Anterior cingulate cortex (tissue), 58 donors: Measurements from ENCODE around the gene PRDM2.
"Not testable (repeated sequence)": the region's sequence is repeated elsewhere in the genome, so short reads cannot be mapped to it uniquely, and the experiment has no call there.

Experiments
- DNase-seq, 58 donors: peaks; one replicate each; lab custom pipeline; 2025; lab: John Stamatoyannopoulos, UW

Gene PRDM2, protein sequence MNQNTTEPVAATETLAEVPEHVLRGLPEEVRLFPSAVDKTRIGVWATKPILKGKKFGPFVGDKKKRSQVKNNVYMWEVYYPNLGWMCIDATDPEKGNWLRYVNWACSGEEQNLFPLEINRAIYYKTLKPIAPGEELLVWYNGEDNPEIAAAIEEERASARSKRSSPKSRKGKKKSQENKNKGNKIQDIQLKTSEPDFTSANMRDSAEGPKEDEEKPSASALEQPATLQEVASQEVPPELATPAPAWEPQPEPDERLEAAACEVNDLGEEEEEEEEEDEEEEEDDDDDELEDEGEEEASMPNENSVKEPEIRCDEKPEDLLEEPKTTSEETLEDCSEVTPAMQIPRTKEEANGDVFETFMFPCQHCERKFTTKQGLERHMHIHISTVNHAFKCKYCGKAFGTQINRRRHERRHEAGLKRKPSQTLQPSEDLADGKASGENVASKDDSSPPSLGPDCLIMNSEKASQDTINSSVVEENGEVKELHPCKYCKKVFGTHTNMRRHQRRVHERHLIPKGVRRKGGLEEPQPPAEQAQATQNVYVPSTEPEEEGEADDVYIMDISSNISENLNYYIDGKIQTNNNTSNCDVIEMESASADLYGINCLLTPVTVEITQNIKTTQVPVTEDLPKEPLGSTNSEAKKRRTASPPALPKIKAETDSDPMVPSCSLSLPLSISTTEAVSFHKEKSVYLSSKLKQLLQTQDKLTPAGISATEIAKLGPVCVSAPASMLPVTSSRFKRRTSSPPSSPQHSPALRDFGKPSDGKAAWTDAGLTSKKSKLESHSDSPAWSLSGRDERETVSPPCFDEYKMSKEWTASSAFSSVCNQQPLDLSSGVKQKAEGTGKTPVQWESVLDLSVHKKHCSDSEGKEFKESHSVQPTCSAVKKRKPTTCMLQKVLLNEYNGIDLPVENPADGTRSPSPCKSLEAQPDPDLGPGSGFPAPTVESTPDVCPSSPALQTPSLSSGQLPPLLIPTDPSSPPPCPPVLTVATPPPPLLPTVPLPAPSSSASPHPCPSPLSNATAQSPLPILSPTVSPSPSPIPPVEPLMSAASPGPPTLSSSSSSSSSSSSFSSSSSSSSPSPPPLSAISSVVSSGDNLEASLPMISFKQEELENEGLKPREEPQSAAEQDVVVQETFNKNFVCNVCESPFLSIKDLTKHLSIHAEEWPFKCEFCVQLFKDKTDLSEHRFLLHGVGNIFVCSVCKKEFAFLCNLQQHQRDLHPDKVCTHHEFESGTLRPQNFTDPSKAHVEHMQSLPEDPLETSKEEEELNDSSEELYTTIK (N-terminal part only)

DNA sequence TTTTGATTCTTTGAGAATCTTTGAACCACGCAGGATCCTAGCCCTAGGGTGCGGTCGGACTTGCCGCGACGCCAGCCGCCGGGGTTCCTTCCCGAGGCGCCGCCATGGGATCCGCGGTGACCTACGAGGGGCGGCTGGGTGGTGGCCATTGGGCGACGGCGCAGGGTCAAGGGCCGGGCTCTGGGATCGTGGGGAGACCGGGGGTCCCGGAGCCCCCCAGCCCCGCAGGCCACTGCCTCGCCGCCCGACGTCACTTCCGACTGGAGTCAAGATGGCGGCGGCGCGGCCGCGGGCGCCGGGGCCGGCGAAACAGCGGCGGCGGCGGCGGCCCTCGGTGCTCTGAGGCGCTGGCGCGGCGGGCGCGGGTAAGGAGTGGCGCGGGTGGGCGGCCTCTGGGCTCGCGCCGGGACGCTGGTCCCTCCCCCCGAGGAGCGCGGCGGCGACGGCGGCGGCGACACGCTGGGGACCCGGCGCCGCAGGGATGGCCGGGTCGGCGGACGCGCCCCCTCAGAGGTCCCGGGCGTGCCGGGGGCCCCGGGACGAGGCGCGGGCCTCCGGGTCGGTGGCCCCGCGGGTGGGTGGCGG, at the start of gene PRDM2:
TSS of gene PRDM2 (plus strand) at position 253 of the 585 bp plus-strand sequence. CDS start 15,418 bp downstream, outside the sequence.
- DNase-seq = peak in 41 of 58 donors; percentile 10 to 63 (median 36)

DNA sequence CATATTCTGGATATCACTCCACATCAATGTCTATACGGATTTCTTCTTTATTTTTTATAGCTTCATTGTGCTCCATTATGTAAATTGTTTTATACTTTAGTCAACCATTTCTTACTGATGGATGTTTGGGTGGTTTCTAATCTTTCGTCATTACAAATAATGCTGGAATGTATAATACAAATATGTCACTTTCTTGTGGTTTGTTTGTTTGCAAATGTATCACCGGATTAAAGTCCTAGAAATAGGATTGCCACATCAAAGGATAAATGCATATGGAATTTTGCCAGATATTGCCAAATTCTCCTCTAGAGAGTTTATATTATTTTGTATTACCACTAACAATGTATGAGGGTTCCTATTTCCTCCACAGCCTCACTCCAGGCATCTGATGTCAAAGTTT, 48.7 kb upstream of the PRDM2 start:
- no peak for DNase-seq

DNA sequence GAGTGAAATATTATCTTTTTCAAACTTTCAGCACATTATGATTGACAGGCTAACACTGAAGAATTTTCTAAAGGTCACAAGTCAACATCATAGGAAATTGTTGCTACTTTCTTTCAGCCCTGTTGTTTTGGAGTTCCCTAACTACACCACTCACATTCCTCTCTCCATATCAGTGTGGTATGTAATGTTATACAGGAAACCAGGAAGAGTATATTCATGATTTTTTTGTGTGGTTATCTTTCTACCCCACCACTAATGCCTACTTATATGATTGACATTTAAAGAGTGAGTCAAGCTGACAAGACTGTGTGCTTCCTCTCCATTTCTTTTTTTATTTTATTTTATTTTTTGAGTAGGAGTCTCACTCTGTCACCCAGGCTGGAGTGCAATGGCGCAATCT, 47.8 kb upstream of the PRDM2 start:
- DNase-seq = no peak

DNA sequence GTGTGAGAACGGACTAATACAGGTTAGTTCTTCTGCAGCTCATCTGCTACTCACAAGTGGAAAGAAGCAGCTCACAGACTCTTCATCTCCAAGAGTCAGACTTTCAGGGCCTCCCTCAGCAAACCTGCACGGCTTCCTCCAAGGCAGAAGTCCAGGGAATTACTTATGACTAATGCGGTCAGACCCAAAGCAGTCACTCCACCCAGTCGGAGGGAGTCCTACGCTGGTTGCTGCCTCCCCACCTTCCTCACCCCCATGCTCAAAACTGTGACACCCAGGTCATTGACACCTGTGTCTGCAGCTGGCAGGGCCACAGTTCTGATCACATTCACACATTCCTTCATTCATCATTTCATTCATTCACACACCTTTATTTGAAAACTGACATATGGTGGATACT, 38.4 kb upstream of the PRDM2 start:
- DNase-seq = no peak

DNA sequence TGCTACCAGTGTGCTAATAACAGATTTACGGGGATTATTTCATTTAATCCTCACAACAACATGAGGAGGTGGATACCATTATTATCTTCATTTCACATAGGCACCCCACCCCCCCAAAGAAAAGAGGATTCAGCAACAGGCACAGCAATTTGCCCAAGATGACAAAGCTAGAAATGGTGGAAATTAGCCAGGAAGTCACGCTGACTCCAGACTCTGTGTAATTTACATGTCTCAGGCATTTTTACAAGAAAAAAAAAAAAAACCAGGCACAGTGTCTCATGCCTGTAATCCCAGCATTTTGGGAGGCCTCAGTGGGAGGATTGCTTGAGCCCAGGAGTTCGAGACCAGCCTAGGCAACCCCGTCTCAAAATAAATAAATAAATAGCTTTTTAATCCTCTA, 37.5 kb upstream of the PRDM2 start:
- DNase-seq = no peak

DNA sequence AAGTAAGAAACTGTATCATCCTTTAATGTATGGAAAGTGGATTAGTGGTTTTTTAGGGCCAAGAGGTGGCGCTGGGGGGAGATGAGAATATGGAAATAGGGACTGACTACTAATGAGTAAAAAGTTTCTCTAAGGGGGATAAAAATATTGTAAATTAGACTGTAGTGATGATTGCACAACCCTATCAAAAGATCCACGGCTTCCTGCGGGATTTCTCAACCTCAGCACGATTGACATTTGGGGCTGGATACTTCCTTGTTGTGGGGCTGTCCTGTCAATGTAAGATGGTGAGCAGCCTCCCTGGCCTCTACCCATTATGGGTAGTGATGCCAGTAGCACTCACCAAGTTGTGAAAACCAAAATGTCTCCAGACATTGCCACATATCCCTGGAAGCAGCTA, 36.0 kb upstream of the PRDM2 start:
- no peak for DNase-seq

DNA sequence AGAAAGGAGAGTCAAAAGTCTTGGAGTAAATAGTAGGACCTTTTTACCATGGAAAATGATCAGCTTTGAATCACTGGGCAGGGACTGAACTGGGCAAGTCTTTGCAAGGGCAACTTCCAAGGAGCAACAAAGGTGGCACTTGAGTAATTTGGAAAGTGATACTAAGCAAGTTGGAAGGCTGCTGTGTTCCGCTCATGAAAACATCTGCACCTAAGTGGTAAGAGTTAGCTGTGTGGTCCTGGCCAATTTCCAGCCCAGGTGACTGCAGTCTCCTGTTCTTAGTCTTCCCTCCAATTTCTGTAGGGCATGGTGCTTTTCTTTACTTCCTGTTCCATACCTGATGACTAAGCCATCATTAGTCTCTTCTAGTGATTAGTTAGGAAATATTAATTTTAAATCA, 35.5 kb upstream of the PRDM2 start:
- DNase-seq = no peak

DNA sequence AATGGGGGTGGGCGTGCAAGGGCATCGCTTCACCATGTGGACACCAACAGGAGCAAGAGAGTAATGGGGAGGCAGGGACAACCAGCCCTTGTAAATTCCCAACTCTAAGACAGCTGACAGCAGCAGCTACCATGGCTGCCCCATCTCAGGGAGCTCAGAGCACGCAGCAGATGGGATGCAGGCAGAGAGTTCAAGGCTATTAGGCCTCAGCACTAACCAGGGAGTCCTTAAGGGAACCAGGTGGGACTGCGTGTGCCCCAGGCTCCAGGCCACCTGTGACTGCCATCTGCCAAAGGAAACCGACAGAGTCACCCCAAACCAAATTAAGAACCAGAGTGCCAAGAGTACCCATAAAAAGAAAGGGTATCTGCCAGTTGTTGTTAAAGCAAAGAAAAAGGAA, 33.7 kb upstream of the PRDM2 start:
- DNase-seq = no peak

DNA sequence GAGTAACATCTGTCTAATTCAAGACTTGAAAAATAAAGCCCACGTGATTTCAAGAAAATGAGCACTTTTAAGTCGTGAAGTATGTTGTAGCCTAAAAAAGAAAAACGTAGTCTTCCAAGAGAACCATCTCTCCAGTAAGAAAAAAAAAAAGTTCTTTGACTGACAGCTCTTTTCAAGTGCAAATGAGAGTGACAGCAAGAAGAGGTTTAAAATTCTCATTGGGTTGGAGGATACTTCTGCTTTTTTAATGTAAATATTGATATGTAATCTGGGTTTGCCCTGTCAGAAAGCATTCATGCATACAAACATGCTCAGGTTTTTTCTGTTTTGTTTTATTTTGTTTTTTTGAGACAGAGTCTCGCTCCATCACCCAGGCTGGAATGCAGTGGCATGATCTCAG, 32.3 kb upstream of the PRDM2 start:
- no peak for DNase-seq

DNA sequence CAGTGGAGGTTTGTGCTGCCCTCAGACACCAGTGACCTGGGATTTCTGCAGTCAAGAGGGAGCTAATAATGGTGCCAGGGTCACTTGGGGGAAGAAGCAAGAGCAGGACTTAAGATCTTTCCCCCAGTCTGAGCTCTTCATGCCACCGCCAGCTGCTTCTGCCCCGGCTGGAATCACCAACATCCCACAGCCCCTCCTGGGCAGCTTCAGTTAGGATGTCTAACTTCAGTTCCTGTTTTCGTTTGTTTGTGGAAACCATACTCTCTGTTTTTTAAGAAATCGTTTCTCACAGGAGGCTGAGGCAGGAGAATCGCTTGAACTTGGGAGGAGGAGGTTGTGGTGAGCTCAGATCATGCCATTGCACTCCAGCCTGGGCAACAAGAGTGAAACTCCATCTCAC, 25.6 kb upstream of the PRDM2 start:
- DNase-seq = no peak

DNA sequence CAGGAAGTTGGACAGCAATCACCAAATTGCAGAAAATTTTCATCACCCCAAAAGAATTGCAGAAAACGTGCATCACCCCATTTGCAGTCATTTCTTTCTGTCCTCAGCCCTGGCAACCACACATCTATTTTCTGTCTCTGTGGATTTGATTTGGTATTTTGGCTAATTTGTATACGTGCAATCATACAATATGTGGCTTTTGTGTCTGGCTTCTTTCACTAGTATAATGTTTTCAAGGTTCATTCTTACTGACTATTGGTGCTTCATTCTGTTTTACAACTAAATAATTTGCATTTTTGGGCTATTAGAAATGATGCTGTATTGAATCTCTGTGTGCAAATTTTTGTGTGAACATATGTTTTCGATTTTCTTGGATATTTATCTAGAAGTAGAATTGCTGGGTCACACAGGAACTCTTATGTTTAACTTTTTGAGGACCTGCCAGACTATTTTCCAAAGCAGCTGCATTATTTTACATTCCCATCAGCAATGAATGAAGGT, 24.8 kb upstream of the PRDM2 start:
- DNase-seq = no peak

DNA sequence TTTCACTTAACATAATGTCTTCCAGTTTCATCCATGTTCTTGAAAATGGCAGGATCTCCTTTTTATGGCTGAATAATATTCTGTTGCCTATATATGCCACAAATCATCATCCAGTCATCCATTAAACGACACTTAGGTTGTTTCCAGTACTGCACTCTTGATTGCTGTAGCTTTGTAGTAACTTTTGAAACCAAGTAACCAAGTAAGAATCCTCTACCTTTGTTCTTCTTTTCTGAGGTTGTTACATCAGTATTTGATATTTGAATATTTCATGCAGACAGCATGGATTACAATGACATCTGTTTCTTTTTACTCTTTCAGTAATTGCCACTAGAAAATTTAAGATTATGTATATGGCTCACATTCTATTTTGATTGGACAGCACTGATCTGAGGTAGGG, 22.1 kb upstream of the PRDM2 start:
- DNase-seq = no peak

DNA sequence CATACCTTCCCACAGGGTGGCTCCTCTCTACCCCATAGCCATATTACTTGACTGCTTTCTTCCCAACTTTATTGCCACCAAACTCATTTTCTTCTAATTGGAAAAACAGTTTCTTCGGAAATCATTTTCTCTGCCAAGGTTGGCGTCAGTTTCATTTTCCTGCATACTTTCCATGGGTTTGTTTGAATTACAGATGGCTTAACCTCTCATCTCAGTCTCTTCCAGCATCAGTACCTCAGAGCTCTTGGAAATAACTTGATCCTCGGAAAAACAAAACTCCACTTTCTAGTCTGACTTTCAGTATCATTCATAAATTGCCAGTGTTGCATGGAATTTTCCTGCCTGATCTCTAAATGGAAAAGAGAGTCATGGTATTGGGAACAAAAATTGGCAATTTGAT, 20.3 kb upstream of the PRDM2 start:
- DNase-seq = no peak

DNA sequence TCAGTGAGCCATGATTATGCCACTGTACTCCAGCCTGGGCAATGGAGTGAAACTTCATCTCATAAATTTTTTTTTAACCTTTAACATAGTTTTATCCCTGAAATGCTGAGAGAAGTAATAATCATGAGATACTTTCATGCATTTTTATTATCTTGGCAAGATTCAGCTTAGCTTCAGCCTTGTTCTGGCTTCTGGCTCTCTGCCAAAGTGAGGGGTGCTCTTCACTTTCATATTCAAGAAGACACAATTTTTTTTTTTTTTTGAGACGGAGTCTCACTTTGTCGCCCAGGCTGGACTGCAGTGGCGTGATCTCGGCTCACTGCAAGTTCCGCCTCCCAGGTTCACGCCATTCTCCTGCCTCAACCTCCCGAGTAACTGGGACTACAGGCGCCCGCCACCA, 19.4 kb upstream of the PRDM2 start:
- DNase-seq = not testable (repeated sequence)

DNA sequence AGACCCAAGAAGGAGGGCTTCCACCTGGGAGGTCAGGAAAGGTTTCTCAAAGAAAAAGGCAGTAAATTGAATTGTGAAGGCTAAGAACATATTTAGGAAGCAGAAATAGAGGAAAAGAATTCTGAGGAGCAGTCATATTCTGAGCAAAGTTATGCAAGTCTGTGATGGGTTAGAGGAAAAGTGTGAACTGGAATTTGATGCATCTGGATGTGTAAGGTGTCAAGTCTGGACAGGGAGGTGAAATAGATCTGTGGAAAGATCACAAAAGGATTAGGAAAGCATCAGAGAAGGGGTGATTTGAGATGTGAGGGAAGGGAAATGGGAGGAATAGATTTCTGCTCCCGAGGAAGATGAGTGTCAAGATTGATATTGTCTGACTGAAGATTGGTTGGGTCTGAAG, 18.1 kb upstream of the PRDM2 start:
- DNase-seq = no peak

DNA sequence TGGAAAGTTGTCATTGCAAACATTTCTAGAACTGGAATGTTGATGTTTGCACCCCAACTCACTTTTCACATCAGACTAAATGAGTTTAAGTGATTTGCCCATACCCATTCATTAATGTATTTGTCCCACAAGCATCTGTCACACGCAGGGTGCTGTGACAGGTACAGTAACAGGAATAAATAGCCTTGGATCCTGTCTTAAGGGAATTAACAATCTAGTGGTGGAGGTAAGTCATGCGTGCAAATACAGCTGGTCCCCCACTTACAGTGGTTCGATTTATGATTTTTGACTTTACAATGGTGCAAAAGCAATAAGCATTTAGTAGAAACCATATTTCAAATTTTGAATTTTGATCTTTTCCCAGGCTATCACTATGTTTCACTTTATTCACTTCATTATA, 17.5 kb upstream of the PRDM2 start:
- no peak for DNase-seq

DNA sequence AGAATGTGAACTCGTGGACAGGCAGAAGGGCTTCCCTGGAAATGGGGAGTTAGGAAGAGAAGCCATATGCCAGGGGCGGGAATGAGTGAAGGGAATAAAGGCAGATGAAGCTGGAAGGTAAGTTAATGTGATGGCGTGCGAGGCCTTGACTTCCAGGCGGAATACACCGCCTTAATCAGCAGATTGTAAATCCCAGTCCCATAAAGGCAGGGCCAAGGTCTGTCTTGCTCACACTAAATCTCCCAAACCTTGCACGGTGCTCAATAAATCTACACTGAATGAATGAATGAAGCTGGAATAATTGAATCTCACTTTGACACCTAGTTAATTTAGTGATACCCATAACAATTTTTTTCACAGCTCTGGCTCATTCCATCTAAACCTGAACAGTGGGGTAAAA, 16.8 kb upstream of the PRDM2 start:
- DNase-seq = no peak

DNA sequence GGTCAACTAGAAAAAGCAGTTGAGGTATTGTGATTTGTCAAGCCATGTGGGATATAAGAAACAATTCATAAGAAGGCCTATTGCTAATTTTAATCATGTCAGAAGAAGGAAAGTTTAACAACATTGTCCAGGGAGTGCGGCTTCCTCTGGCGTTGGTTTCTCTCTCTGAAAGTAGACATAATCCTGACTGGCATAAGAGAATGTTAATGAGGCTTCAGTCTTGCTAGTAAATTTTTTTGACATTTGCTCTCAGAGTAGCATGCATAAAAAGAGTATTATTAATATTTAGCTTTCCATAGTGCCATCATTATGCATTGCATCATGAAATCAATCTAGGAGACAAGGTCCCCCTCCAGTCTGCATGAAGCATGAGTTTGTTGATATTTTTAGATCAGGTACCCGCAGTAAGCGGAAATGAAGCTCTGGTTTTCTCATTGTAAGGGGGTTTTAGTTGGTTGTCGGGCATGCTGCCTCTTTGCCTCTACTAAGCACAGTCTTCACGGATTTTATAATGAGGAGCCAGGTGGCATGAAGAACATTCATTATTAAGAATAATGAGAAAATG, 12.8 kb upstream of the PRDM2 start:
- no peak for DNase-seq

DNA sequence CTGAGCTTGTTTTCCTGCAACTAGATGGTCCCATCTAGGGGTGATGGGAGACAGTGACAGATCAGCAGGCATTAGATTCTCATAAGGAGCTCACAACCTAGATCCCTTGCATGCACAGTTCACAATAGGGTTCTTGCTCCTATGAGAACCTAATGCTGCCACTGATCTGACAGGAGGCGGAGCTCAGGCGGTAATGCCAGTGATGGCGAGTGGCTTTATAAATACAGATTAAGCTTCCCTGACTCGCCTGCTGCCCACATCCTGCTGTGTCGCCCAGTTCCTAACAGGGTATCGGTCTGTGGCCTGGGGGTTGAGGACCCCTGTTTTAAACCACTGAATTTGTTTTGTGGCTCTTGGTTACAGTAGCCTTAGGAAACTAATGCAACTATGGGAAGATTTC, 6.9 kb upstream of the PRDM2 start:
- peak in 1 of 58 donors; percentile 10 for DNase-seq
